Upper lobe of left lung (tissue), 6 donors: ENCODE results near the gene MANSC4. TPM values are rescaled to one million over a fixed set of nuclear protein-coding genes. Genes with fewer than 3 reads are reported as not detected.

ENCODE experiments used
- ATAC-seq, 2 donors: fragments of 200-7000 bp; cut with Tn5 transposase; one replicate each; pipeline ENCODE4 v1.9.1; 2022; ENCODE audit warnings: mild to moderate bottlenecking in 2 of 2, moderate library complexity in 2 of 2; ENCODE audit not compliant: low FRiP score in 2 of 2
- DNase-seq, 2 donors: peaks; one replicate each; pipeline ENCODE4 v3.0.0-alpha.2; 2019 to 2020
- H3K27ac ChIP-seq, 4 donors: fragments of 200-600 bp; sonication (generic); one replicate each; pipeline ENCODE4 v1.5.1; 2016 to 2019
- H3K27me3 ChIP-seq, 4 donors: fragments of 200-600 bp; sonication (generic); one replicate each; pipeline ENCODE4 v1.5.1; 2017 to 2019
- H3K36me3 ChIP-seq, 4 donors: fragments of 200-600 bp; sonication (generic); one replicate each; pipeline ENCODE4 v1.5.1; 2016 to 2019
- H3K4me1 ChIP-seq, 4 donors: fragments of 200-600 bp; sonication (generic); one replicate each; pipeline ENCODE4 v1.5.1; 2018 to 2019
- H3K4me3 ChIP-seq, 4 donors: fragments of 200-600 bp; sonication (generic); one replicate each; pipeline ENCODE4 v1.5.1; 2017 to 2019; ENCODE audit warnings: mild to moderate bottlenecking in 2 of 4, moderate library complexity in 1 of 4
- H3K9me3 ChIP-seq, 4 donors: fragments of 200-600 bp; sonication (generic); one replicate each; pipeline ENCODE4 v1.5.1; 2018 to 2019
- CTCF ChIP-seq, 6 experiments: fragments of 450-650 bp in 4 of 6; fragments of 200-600 bp in 2 of 6; sonication (generic) in 2 of 6; IDR thresholded peaks; one replicate each; pipeline ENCODE4 v1.5.1; 2016 to 2019; ENCODE audit warnings: antibody characterized with exemption in 6 of 6
- EP300 ChIP-seq, 4 donors: sonication (generic); formaldehyde crosslinking; IDR thresholded peaks; one replicate each; pipeline ENCODE4 v1.5.1; 2017; ENCODE audit warnings: antibody characterized with exemption in 4 of 4, control low read depth in 2 of 4
- POLR2A ChIP-seq, 4 donors: fragments of 450-650 bp; IDR thresholded peaks; one replicate each; pipeline ENCODE4 v1.5.1; 2016 to 2017; ENCODE audit warnings: antibody characterized with exemption in 4 of 4, mild to moderate bottlenecking in 2 of 4
- POLR2AphosphoS5 ChIP-seq, 2 donors: sonication (generic); formaldehyde crosslinking; IDR thresholded peaks; one replicate each; pipeline ENCODE4 v1.5.1; 2017; ENCODE audit warnings: antibody characterized with exemption in 2 of 2
- WGBS, 2 donors: methylation state at CpG; one replicate each; pipeline ENCODE4 v1.1.5; 2017 to 2018; 5-methylcytosine and 5-hydroxymethylcytosine counted together
- total RNA-seq, 6 donors: library from RNA; depleted of rRNA in 4 of 6; stranded (reverse); fragments of >200 nt in 4 of 6; gene quantifications; one replicate each; pipeline versions ENCODE4 v1.1.0 to v1.2.1, GENCODE V29; 2016 to 2021
- donor health status: DM: no; HTN: no; CAD: no; lungs with moderate emphysema.
- donor health status: DM: no; HTN: yes; CAD: no; lungs with severe emphysema.

Gene MANSC4
- total RNA-seq, 6 donors from 2014 or later: not detected

- no peak for TF ChIP-seq EP300 (IDR thresholded peaks at IDR 0.05)
- TF ChIP-seq POLR2AphosphoS5 (IDR thresholded peaks at IDR 0.05): no peak
- TF ChIP-seq POLR2A (IDR thresholded peaks at IDR 0.05): no peak
- TF ChIP-seq CTCF (IDR thresholded peaks at IDR 0.05): no peak
- Histone ChIP-seq H3K36me3 (peaks cover 0 to 17% (median 11%) of the 10 kb centered on the region in 4 donors), H3K4me3 (no peak overlapping the region), H3K27me3 (no peaks in the 10 kb centered on the region), H3K9me3 (no peaks in the 10 kb centered on the region), H3K4me1 (peaks cover 0 to 19% (median 9%) of the 10 kb centered on the region in 4 donors), H3K27ac (no peak overlapping the region)
- DNase-seq: no peak
- no peak for ATAC-seq
- 67 to 78% methylated on average over 2 of the region's 2 CpGs for WGBS, 2 donors
These were observed 7.5 kb upstream of the MANSC4 start for GRCh38 chr12:27787559-27787958.

- no peak overlapping the region for H3K4me3 ChIP-seq
- H3K27me3 ChIP-seq: no peaks in the 10 kb centered on the region
- DNase-seq (no peak), ATAC-seq (no peak)
- no peak overlapping the region for H3K27ac ChIP-seq
- WGBS, 2 donors: 68 to 74% methylated on average over 3 of the region's 3 CpGs
- H3K36me3 ChIP-seq: peaks cover 0 to 4% (median 0%) of the 10 kb centered on the region in 4 donors
- TF ChIP-seq CTCF (IDR thresholded peaks at IDR 0.05) (no peak), POLR2A (IDR thresholded peaks at IDR 0.05) (no peak), POLR2AphosphoS5 (IDR thresholded peaks at IDR 0.05) (no peak), EP300 (IDR thresholded peaks at IDR 0.05) (no peak)
- peaks cover 10 to 32% (median 19%) of the 10 kb centered on the region in 4 donors for H3K4me1 ChIP-seq
- H3K9me3 ChIP-seq: no peaks in the 10 kb centered on the region
These were observed 6.0 kb upstream of the MANSC4 start for GRCh38 chr12:27785882-27786570.

- no peaks in the 10 kb centered on the region for H3K9me3 ChIP-seq
- TF ChIP-seq EP300 (IDR thresholded peaks at IDR 0.05) (no peak), CTCF (IDR thresholded peaks at IDR 0.05) (no peak), POLR2A (IDR thresholded peaks at IDR 0.05) (no peak), POLR2AphosphoS5 (IDR thresholded peaks at IDR 0.05) (no peak)
- H3K27me3 ChIP-seq: no peaks in the 10 kb centered on the region
- ATAC-seq (no peak), DNase-seq (no peak)
- WGBS, 2 donors: 93 to 100% methylated on average over 1 of the region's 1 CpG
- no peaks in the 10 kb centered on the region for H3K36me3 ChIP-seq
- peak overlapping the region in 1 of 4 donors; percentile 89 for H3K27ac ChIP-seq
- H3K4me3 ChIP-seq: no peak overlapping the region
- peaks cover 17 to 46% (median 23%) of the 10 kb centered on the region in 4 donors for H3K4me1 ChIP-seq
These were observed 2.4 kb upstream of the MANSC4 start for GRCh38 chr12:27782481-27782880.

DNA sequence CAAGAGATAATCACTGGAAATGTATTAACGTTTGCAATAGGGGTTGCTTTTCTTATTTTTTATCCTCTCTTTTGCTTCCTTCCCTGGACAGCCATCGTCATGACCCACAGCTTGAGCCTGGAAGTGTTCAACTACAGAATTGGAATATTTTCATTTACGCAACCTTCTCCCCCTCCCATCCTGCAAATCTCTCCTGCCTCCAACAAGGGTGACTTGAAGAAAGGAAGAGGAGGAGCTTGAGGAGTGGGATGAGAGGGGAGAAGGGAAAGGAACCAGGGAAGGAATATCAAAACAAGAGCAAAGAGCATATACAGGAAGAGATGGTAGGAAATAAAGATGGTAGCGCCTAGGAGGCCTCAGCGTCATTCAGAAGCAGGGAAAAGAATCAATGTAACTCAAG, 1.6 kb upstream of the MANSC4 start:
- no peaks in the 10 kb centered on the region for H3K27me3 ChIP-seq
- 67 to 71% methylated on average over 5 of the region's 5 CpGs for WGBS, 2 donors
- no peaks in the 10 kb centered on the region for H3K36me3 ChIP-seq
- peaks cover 17 to 46% (median 23%) of the 10 kb centered on the region in 4 donors for H3K4me1 ChIP-seq
- no peaks in the 10 kb centered on the region for H3K9me3 ChIP-seq
- ATAC-seq (no peak), DNase-seq (no peak)
- H3K27ac ChIP-seq: peak overlapping the region in 3 of 4 donors; percentile 2 to 89 (median 88)
- peak overlapping the region in 3 of 4 donors; percentile 73 to 85 (median 75) for H3K4me3 ChIP-seq
- no peak for TF ChIP-seq POLR2A (IDR thresholded peaks at IDR 0.05)
- TF ChIP-seq CTCF (IDR thresholded peaks at IDR 0.05): no peak
- no peak for TF ChIP-seq POLR2AphosphoS5 (IDR thresholded peaks at IDR 0.05)
